GM19025 (cell line): ENCODE measurements around the gene CRKL.

Source experiments
- ATAC-seq: cut with Tn5 transposase; IDR thresholded peaks from one replicate; pipeline ENCODE4 v1.9.1; 2021; ENCODE audit warnings: mild to moderate bottlenecking, low read depth, moderate library complexity; ENCODE audit not compliant: unreplicated experiment

Gene CRKL

GRCh38 chr22:20979243-20979809 is 62.1 kb downstream of the CRKL start:
- no peak for ATAC-seq

GRCh38 chr22:20979940-20980453 is 62.8 kb downstream of the CRKL start:
- ATAC-seq: no peak

- no peak for ATAC-seq
Measured at GRCh38 chr22:20980523-20980922, 63.3 kb downstream of the CRKL start.

- no peak for ATAC-seq
Measured at GRCh38 chr22:20980938-20981722, 63.9 kb downstream of the CRKL start.

DNA sequence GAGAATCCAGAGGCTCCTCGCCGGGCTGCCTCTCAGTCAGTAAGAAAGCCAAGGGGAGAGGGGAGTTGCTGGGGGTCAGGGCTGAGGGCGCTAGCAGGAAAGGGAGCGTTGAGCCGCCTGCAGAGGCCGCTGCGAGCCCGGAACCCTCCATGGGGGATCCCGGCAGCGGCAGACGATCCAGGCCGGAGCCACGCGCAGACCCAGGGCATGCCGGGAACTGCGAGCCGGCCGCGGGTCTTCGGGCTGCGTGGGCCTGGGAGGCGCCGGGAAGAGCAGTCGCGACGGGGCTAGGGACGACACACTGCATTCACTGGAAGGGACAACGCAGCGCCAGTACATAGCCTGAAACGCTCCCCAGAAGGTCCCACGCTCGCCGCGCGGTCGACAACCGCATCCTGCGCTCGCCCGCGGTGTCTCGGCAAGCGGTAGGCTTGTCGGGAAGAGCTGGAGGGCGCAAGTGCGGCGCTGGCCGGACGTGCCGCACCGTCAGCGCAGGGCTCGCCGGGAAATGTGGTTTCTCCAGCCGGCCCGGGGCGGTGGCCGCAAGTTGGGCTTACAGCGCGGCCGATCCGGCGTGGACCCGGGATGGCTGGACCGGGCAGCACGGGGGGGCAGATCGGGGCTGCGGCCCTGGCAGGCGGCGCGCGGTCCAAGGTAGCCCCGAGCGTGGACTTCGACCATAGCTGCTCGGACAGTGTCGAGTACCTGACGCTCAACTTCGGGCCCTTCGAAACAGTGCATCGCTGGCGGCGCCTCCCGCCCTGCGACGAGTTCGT is 64.8 kb downstream of the CRKL start, which contains the start of gene LZTR1:
LZTR1 (plus strand) TSS at position 511 of the 776 bp plus-strand sequence; CDS start at position 586, 75 bp downstream.
- ATAC-seq: peak; percentile 85

GRCh38 chr22:20982563-20982882 is 65.3 kb downstream of the CRKL start:
- no peak for ATAC-seq

DNA sequence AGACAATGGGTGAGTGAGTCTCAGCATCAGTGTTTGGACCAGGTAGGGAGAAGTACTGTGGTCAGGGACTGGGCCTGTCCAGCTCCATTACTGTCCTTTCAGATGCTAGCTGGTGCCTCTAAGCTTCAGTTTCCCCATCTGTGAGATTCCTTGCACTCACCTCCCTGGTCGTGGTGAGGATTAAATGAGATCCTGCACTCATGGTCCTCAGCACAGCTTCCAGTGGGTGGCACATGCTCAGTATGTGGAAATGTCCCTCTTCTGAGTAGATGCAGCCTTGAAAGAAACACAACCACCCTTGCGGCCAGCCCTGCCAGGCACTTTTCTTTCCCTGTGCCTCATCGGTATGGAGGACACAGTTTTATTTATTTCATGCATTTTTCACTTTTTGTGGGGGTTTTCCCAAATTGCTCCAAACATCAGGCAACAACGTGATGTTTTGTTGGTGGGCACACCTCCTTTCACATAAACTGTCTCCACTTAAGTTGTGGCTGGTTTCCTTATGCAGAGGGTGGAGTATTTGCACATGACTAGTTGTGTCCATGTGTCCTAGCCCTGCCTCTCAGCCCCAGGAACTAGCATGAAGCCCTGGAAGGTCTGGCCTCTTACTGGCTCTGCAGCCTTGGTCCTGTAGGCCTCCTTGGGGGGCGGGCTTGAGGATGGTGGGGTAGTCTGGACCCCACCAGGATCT is 66.0 kb downstream of the CRKL start:
- no peak for ATAC-seq

GRCh38 chr22:20985720-20986119 is 68.5 kb downstream of the CRKL start:
- no peak for ATAC-seq

DNA sequence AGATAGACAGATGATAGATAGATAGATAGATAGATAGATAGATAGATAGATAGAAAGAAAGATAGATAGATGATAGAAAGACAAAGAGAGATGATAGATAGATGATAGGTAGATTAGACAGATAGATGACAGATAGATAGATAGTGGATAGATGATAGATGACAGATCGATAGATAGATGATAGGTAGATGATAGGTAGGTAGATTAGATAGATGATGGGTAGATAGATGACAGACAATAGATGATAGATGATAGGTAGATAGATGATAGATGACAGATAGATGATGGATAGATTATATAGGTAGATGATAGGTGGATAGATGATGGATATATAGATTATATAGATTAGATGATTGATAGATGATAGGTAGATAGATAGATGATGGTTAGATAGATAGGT is 69.2 kb downstream of the CRKL start:
- no peak for ATAC-seq

GRCh38 chr22:20987375-20987774 is 70.2 kb downstream of the CRKL start:
- no peak for ATAC-seq

DNA sequence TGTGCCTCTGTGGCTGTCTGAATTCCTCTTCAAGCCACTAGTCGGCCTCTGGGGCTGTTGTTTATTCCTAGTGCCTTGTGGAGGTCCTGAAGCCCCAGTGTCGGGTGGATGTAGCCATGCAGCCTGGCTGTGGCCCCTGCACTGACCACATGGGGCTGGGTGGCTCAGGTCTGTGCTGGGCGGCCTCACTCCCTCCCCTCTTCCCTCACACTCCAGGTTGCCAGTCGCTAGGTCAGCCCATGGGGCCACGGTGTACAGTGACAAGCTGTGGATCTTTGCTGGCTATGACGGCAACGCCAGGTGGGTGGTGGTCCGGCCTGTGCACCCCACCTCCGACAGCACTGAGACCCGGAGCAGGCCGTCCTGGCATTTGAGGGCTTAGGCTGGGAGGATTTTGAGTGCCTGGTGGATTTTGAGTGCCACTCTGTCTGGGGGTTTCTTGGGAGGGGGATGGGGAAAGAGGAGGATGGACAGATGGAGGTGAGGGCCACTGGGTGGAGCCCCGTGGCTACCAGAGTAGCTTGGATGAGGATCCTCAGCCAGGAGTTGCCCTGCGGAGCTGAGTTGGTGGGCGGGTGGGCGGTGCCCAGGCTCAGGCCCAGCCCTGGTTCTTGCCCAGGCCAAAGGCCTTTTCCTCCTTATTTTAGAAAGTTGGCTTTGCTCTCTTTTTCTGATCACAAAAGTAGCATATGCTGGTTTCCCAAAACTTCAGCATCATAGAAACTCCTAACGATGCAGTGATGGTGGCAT is 71.5 kb downstream of the CRKL start:
- ATAC-seq: no peak

DNA sequence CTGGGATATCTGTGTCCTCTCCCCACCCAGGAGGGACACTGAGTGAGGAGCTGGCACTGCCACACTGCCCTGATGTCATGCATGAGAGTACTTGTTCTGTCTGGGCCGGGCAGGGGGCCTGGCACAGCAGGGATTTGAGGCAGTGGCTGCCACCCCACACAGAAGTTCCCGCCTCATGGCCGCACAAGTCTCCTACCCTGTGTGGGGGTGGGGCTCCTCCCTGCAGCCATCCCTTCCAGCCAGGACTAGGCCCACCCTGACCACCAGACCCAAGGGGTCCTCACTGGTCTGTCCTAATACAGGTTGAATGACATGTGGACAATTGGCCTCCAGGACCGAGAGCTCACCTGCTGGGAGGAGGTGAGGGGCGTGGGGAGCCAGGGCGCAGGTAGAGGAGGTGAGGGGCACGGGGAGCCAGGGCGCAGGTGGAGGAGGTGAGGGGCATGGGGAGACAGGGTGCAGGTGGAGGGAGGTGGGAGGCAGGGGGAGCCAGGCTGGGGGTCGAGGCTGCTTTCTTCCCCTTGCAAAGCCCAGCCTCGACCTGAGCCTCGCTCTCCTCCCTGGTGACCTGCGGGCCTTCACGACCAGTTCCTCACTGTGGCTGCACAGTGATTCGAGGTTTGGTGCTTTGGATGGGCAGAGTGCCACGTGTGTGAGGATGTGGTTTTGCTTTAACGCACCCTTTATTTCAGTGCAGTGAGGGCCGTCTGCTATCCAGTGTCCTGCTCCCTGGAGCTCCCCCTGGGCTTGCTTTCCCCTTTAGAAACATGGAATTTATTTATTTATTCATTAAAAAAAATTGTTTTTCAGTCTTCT is 72.3 kb downstream of the CRKL start:
- no peak for ATAC-seq

DNA sequence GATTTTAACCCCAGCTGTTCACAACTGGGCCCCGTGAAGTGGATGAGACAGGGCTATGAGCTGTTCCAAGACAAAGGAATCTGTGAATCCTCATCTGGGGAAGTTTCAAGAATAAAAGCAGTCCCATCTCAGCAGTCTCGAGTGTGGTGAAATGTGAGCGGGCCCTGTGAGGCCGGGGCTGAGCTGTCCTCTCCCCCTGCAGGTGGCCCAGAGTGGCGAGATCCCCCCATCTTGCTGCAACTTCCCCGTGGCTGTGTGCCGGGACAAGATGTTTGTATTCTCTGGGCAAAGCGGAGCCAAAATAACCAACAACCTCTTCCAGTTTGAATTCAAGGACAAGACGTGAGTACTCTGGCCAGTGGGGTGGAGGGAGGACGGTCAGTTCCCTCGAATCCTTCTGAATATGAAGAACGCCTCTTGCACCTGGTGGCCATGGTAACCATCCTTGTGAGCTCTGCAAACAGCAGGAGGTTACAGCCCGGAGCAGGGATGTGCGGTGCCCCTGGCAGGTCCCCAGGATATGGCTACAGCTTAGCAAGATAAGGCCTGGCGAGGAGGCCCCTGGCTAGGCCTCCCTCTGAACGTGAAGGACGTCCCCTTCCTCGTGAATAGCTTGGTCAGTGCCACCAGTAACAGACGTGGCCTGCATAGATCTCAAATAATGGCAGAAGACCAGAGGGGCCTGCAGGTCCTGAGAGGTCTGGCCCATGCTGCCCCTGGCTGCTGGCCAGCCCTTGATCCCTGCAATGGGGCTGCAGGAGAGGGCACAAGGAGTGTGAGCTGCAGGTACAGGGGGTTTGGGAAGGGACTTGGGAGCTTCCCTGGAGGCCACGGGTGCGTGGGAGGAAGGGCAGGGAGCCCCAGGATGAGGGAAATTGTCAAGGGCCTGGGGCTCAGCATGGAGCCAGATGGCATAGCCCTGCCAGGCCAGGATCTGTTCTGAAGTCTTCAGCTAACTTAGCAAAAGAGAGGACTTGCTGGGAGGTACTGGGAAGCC is 73.3 kb downstream of the CRKL start:
- no peak for ATAC-seq

DNA sequence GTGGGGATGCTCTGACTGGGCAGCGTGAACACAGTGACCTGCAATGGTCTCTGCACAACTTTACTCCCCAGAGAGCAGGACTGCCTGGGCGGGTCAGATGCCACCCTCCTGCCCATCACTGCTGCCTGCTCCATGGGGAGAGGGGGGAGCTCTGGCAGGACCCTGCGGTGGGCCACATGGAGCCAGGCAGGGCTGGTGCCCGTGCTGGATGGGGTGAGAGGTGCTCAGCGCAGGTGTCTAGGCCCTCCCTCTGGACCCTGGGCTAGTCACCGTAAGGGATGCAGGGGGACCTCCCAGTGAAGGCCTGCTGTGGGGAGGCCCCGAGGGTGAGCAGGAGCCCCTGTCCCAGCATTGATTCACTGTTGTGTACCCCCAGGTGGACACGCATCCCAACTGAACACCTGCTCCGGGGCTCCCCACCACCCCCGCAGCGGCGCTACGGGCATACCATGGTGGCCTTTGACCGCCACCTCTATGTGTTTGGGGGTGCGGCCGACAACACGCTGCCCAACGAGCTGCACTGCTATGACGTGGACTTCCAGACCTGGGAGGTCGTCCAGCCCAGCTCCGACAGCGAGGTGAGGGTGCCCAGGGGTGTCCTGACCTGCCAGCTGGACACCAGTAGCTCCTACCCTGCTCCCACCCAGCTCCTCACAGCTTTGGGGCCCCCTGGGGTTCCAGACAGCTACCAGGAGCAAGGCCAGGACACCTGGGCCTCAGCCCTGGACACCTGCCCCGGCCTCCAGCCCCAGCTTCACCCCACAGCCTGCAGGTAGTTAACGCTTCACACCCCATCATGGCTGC is 74.2 kb downstream of the CRKL start:
- ATAC-seq: no peak

GRCh38 chr22:20992056-20992442 is 74.8 kb downstream of the CRKL start:
- ATAC-seq: no peak

DNA sequence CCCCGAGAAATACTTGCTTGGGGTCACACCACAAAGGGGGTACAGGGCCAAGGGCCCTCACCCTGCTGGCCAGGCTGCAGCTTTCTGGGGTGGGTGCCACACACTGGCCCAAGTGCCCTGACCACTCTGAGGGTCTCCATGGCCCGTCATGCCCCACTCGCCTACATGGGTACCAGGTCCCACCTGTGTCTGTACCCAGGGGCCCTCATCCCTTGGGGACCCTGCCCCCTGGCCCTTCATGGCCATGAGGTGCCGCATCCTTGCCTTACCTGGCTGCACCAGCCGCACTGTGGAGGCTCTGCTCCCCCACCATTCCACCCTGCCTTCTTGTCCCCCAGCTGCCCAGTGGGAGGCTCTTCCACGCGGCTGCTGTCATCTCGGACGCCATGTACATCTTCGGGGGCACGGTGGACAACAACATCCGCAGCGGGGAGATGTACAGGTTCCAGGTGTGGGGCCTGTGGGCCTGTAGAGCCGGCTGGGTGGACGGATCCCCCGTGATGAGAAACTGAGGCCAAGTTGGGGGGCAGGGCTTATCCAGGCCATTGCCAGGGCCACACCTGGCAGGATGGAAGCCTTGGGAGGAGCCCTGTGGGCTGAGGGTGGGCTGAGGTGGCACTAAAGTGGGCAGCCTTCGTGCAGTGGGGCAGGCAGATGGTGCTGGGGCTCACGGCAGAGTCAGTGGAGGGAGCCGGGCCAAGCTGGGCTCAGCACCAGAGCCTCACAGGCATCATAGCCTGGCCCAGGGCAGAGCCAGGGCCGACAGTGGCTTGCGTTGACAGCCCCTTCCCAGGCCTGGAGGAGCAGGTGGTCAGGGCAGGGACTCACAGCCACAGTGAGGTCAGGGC is 75.5 kb downstream of the CRKL start:
- no peak for ATAC-seq
